Right lobe of liver (tissue), 4 donors: Measurements from ENCODE around the gene PUM2.

Experiments
- POLR2A ChIP-seq: fragments of 450-650 bp; IDR thresholded peaks from one replicate; pipeline ENCODE4 v1.6.1; 2017; ENCODE audit warnings: antibody characterized with exemption, mild to moderate bottlenecking
- TF ChIP-seq, protein P1 (sequence below), 4 donors: fragments of 200-600 bp in 3 of 4; fragments of 450-650 bp in 1 of 4; IDR thresholded peaks; one replicate each; pipeline versions ENCODE4 v1.5.1 to v1.8.0; 2016 to 2022; ENCODE audit warnings: antibody characterized with exemption in 4 of 4, mild to moderate bottlenecking in 2 of 4
- donor health status: DM: no; HTN: no; CAD: no.
- donor health status: DM: no; HTN: no; CAD: no.
- donor health status: DM: no; HTN: yes; CAD: no.

GRCh38 chr2:20224164-20224715 is 126.4 kb downstream of the PUM2 start:
- TF ChIP-seq POLR2A: no peak
- TF ChIP-seq, protein P1, sequence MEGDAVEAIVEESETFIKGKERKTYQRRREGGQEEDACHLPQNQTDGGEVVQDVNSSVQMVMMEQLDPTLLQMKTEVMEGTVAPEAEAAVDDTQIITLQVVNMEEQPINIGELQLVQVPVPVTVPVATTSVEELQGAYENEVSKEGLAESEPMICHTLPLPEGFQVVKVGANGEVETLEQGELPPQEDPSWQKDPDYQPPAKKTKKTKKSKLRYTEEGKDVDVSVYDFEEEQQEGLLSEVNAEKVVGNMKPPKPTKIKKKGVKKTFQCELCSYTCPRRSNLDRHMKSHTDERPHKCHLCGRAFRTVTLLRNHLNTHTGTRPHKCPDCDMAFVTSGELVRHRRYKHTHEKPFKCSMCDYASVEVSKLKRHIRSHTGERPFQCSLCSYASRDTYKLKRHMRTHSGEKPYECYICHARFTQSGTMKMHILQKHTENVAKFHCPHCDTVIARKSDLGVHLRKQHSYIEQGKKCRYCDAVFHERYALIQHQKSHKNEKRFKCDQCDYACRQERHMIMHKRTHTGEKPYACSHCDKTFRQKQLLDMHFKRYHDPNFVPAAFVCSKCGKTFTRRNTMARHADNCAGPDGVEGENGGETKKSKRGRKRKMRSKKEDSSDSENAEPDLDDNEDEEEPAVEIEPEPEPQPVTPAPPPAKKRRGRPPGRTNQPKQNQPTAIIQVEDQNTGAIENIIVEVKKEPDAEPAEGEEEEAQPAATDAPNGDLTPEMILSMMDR (IDR thresholded peaks at IDR 0.05): no peak
